Uterus (tissue), 2 donors: ENCODE data around the gene ZNF689.
A peak's percentile ranks its signal among the peaks of the same experiment; 100 is the strongest.

ENCODE experiments used
- POLR2A ChIP-seq, 2 donors: fragments of 450-650 bp; IDR thresholded peaks; one replicate each; pipeline ENCODE4 v1.6.1; 2016; ENCODE audit warnings: antibody characterized with exemption in 2 of 2, mild to moderate bottlenecking in 1 of 2, moderate library complexity in 1 of 2
- TF ChIP-seq, protein P1 (sequence below), 4 experiments: fragments of 200-600 bp in 2 of 4; fragments of 450-650 bp in 2 of 4; sonication (generic) in 2 of 4; IDR thresholded peaks; one replicate each; pipeline ENCODE4 v1.5.1; 2016 to 2019; ENCODE audit warnings: antibody characterized with exemption in 4 of 4, mild to moderate bottlenecking in 2 of 4, moderate library complexity in 1 of 4

DNA sequence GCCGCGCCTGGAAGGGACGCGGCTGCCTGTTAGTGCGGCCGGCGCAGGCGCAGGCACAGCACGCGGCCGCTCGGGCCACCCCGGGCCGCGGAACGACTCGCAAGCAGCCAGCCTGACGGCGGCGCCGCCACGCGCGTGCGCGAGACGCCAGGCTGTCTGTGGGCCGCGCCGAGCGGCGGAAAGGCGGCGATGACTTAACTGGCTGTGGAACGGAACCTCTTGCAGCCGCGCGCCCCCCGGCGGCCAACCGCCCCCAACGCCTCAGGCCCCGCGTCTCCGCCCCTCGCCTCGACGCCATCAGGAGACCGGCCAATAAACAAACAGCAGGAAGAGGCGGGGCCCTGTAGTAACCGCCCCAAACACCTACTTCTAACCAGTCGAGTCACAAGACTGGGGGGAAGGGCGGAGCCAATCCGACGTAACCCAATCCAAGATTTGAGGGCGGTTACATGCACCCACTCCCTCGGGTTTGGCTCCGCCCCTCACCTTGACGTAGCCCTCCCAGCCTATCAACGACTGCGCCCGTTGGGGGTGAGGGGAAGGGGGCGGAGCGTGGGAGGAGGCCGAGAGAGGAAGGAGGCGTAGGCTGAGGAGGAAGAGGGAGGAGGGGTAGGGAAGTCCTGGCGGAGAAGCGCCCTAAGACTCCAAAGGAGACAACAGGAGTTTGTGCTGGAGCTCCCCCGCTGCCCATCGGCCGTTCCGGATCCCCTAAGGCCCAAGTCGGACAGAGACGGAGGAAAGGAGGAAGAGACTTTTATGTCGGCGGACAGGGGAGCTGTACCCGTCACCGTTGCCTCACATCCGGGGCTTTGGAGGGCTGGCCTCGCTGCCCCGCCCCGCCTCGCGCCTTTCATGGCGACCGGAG is 47.9 kb upstream of the ZNF689 start, which contains the start of gene FBRS:
- TF ChIP-seq, protein P1, sequence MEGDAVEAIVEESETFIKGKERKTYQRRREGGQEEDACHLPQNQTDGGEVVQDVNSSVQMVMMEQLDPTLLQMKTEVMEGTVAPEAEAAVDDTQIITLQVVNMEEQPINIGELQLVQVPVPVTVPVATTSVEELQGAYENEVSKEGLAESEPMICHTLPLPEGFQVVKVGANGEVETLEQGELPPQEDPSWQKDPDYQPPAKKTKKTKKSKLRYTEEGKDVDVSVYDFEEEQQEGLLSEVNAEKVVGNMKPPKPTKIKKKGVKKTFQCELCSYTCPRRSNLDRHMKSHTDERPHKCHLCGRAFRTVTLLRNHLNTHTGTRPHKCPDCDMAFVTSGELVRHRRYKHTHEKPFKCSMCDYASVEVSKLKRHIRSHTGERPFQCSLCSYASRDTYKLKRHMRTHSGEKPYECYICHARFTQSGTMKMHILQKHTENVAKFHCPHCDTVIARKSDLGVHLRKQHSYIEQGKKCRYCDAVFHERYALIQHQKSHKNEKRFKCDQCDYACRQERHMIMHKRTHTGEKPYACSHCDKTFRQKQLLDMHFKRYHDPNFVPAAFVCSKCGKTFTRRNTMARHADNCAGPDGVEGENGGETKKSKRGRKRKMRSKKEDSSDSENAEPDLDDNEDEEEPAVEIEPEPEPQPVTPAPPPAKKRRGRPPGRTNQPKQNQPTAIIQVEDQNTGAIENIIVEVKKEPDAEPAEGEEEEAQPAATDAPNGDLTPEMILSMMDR (IDR thresholded peaks at IDR 0.05): peak; percentile 71 to 94 (median 84)
- peak; percentile 67 to 88 for TF ChIP-seq POLR2A (IDR thresholded peaks at IDR 0.05)
